GM10266 (cell line): ENCODE data around the gene LINC00305.

Source experiments
- DNase-seq: peaks from one replicate; pipeline ENCODE4 v3.0.0; 2012; ENCODE audit errors: extremely low spot score
- CTCF ChIP-seq: IDR thresholded peaks from 2 replicates; pipeline ENCODE4 v1.5.1; 2012; ENCODE audit warnings: mild to moderate bottlenecking, low read depth; ENCODE audit not compliant: control insufficient read depth, insufficient read depth; ENCODE audit errors: missing control alignments

The LINC00305 gene

GRCh38 chr18:64148988-64149387 lies at the start of gene LINC00305:
TSS of gene LINC00305 (minus strand) at chr18:64149088.
- no peak for DNase-seq
- no peak for TF ChIP-seq CTCF

GRCh38 chr18:64191069-64191468 lies 42.2 kb upstream of the LINC00305 start:
- TF ChIP-seq CTCF, result no peak
- no peak for DNase-seq

- TF ChIP-seq CTCF, result no peak
These were observed 37.1 kb upstream of the LINC00305 start for GRCh38 chr18:64185987-64186386.

GRCh38 chr18:64183665-64184064 lies 34.8 kb upstream of the LINC00305 start:
- DNase-seq, result no peak
- no peak for TF ChIP-seq CTCF

More at GRCh38 chr18:64185987-64186386, 37.1 kb upstream of the LINC00305 start:
- no peak for DNase-seq

- TF ChIP-seq CTCF, result no peak
- no peak for DNase-seq
These were observed 31.7 kb upstream of the LINC00305 start for GRCh38 chr18:64180617-64181016.

- TF ChIP-seq CTCF, result no peak
- no peak for DNase-seq
These were observed 31.3 kb upstream of the LINC00305 start for GRCh38 chr18:64180171-64180570.

GRCh38 chr18:64179556-64180080 lies 30.7 kb upstream of the LINC00305 start:
- TF ChIP-seq CTCF, result no peak
- no peak for DNase-seq
